Thyroid gland (tissue), 4 donors: ENCODE data around the gene SCN10A. TPM values are rescaled to one million over a fixed set of nuclear protein-coding genes. Genes with fewer than 3 reads are reported as not detected.
A peak's percentile ranks its signal among the peaks of the same experiment; 100 is the strongest.

ENCODE experiments used
- DNase-seq, 2 donors: peaks; one replicate each; pipeline ENCODE4 v3.0.0-alpha.2; 2019
- H3K27ac ChIP-seq, 3 donors: fragments of 200-600 bp; sonication (generic); 1 replicate in 2 of 3; 2 replicates in 1 of 3; pipeline ENCODE4 v1.5.1; 2016 to 2019; ENCODE audit warnings: mild to moderate bottlenecking in 1 of 3, moderate library complexity in 1 of 3
- H3K27me3 ChIP-seq: fragments of 200-600 bp; sonication (generic); one replicate; pipeline ENCODE4 v1.5.1; 2019
- H3K36me3 ChIP-seq, 2 donors: fragments of 200-600 bp; sonication (generic); one replicate each; pipeline ENCODE4 v1.5.1; 2016 to 2019
- H3K4me1 ChIP-seq, 2 donors: fragments of 200-600 bp; sonication (generic); one replicate each; pipeline ENCODE4 v1.5.1; 2017 to 2019
- H3K4me3 ChIP-seq, 3 donors: fragments of 200-600 bp; sonication (generic); replicated peaks in 1 of 3; 1 replicate in 2 of 3; 2 replicates in 1 of 3; pipeline ENCODE4 v1.5.1; 2016; ENCODE audit warnings: mild to moderate bottlenecking in 1 of 3
- H3K9me3 ChIP-seq: fragments of 200-600 bp; sonication (generic); one replicate; pipeline ENCODE4 v1.5.1; 2017
- CTCF ChIP-seq, 6 experiments: fragments of 200-600 bp in 3 of 6; fragments of 450-650 bp in 3 of 6; sonication (generic) in 3 of 6; IDR thresholded peaks; one replicate each; pipeline ENCODE4 v1.5.1; 2016 to 2019; ENCODE audit warnings: antibody characterized with exemption in 6 of 6, mild to moderate bottlenecking in 2 of 6, inconsistent platforms in 1 of 6, moderate library complexity in 1 of 6
- POLR2A ChIP-seq, 2 donors: fragments of 450-650 bp; IDR thresholded peaks; one replicate each; pipeline ENCODE4 v1.6.1; 2017; ENCODE audit warnings: antibody characterized with exemption in 2 of 2, mild to moderate bottlenecking in 2 of 2, moderate library complexity in 1 of 2
- WGBS, 2 donors: methylation state at CpG; one replicate each; pipeline ENCODE4 v1.1.5; 2017; 5-methylcytosine and 5-hydroxymethylcytosine counted together
- intact Hi-C: fragments of 100-400 bp; cut with DNase I; formaldehyde crosslinking; loops from one replicate; pipeline ENCODE4 v1.15.1; 2023
- total RNA-seq, 4 donors: library from RNA; depleted of rRNA; stranded (reverse); fragments of >200 nt; gene quantifications; one replicate each; pipeline ENCODE4 v1.2.3, GENCODE V29; 2016

SCN10A gene
- total RNA-seq, 4 donors from 2014 or later: not detected

GRCh38 chr3:38651153-38651789 is 164.7 kb downstream of the SCN10A start:
- Histone ChIP-seq H3K9me3 (no peaks in the 10 kb centered on the region), H3K4me1 (peaks cover 7 to 18% of the 10 kb centered on the region in 2 donors), H3K4me3 (no peak overlapping the region), H3K27ac (no peak overlapping the region), H3K36me3 (no peaks in the 10 kb centered on the region), H3K27me3 (no peaks in the 10 kb centered on the region)
- TF ChIP-seq POLR2A (IDR thresholded peaks at IDR 0.05): no peak
- TF ChIP-seq CTCF (IDR thresholded peaks at IDR 0.05): peak; percentile 82 to 99 (median 89)
- DNase-seq: peak; percentile 67
- WGBS, 2 donors: 9 to 11% methylated on average over 15 to 18 of the region's 19 CpGs
- intact Hi-C loops: loop anchor here (5.0 kb wide), 1 partner anchor 129 kb away; no protein-coding TSS in a partner anchor

GRCh38 chr3:38650248-38650951 is 165.6 kb downstream of the SCN10A start:
- DNase-seq: no peak
- TF ChIP-seq CTCF (IDR thresholded peaks at IDR 0.05) (no peak), POLR2A (IDR thresholded peaks at IDR 0.05) (no peak)
- intact Hi-C loops: loop anchor here (5.0 kb wide), 1 partner anchor 128 kb away; no protein-coding TSS in a partner anchor
- no peaks in the 10 kb centered on the region for H3K9me3 ChIP-seq
- H3K4me3 ChIP-seq: peak overlapping the region in 1 of 3 donors; percentile 44
- no peaks in the 10 kb centered on the region for H3K36me3 ChIP-seq
- H3K27ac ChIP-seq: no peak overlapping the region
- H3K4me1 ChIP-seq: peaks cover 7 to 18% of the 10 kb centered on the region in 2 donors
- no peaks in the 10 kb centered on the region for H3K27me3 ChIP-seq
- WGBS, 2 donors: 78 to 83% methylated on average over 14 of the region's 14 CpGs

GRCh38 chr3:38649500-38650247 is 166.3 kb downstream of the SCN10A start, which contains the start of gene SCN5A:
Gene SCN5A, minus strand, starts transcription at chr3:38649687. Its CDS starts 16,380 bp downstream, at chr3:38633307.
- H3K27me3 ChIP-seq: no peaks in the 10 kb centered on the region
- peak; percentile 49 to 51 for DNase-seq
- no peak within 1 kb of the TSS for H3K27ac ChIP-seq
- H3K36me3 ChIP-seq: no peaks in the 10 kb centered on the region
- TF ChIP-seq CTCF (IDR thresholded peaks at IDR 0.05) (no peak), POLR2A (IDR thresholded peaks at IDR 0.05) (no peak)
- peaks cover 7 to 18% of the 10 kb centered on the region in 2 donors for H3K4me1 ChIP-seq
- H3K4me3 ChIP-seq: peak within 1 kb of the TSS in 2 of 3 donors; percentile 24 to 44
- H3K9me3 ChIP-seq: no peaks in the 10 kb centered on the region
- WGBS, 2 donors: 0 to 11% methylated on average over 6 to 13 of the region's 76 CpGs
- intact Hi-C loops: loop anchor here (5.0 kb wide), 1 partner anchor 127 kb away; no protein-coding TSS in a partner anchor

- H3K4me3 ChIP-seq: peak overlapping the region in 2 of 3 donors; percentile 24 to 44
- H3K27ac ChIP-seq: no peak overlapping the region
- WGBS, 2 donors: 12 to 25% methylated on average over 20 to 22 of the region's 56 CpGs
- TF ChIP-seq POLR2A (IDR thresholded peaks at IDR 0.05): no peak
- TF ChIP-seq CTCF (IDR thresholded peaks at IDR 0.05): no peak
- peaks cover 7 to 18% of the 10 kb centered on the region in 2 donors for H3K4me1 ChIP-seq
- no peaks in the 10 kb centered on the region for H3K36me3 ChIP-seq
- intact Hi-C loops: no loop called here
- no peak for DNase-seq
- no peaks in the 10 kb centered on the region for H3K27me3 ChIP-seq
- H3K9me3 ChIP-seq: no peaks in the 10 kb centered on the region
Observed at GRCh38 chr3:38648659-38649499, 167.1 kb downstream of the SCN10A start.
